ENCODE measurements around the gene FMN1. TPM values are rescaled to one million over a fixed set of nuclear protein-coding genes. Genes with fewer than 3 reads are reported as not detected.

Gene FMN1
- total and polyA plus RNA-seq, 2 of the 8 experiments (the other 6 are each of a cell fraction or from before 2014, with no cell fraction given): 0.27 to 3.7 TPM

DNA sequence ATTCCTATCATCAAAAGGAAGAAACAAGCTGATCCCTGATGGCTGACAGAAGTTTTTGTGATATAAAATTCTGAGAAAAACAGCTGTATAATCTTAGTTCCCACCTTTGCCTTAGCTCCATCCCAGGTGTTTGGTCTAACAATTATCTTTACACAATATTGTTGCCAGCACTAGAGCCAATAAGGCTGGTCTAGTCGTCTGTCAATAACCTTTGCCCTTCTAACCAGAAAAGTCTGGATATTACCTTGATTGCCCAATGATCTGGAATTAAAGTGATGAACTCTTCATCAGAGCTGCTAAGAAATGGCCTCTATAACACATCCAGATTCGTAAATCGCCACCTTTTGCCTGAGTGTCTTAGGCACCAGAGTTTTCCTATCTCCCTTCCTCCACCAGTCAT, 98.4 kb downstream of the FMN1 start (continued):
- no peak for TF ChIP-seq SRF (IDR thresholded peaks at IDR 0.05; ENCODE audit: low read depth, low read length)
- no peak for TF ChIP-seq BCL11A (IDR thresholded peaks at IDR 0.05; ENCODE audit: low read depth in 2 of 2, low read length in 2 of 2)
- TF ChIP-seq SIX5 (IDR thresholded peaks at IDR 0.05; ENCODE audit: low read depth, low read length): no peak
- no peak for TF ChIP-seq SAP30 (IDR thresholded peaks at IDR 0.05; ENCODE audit: insufficient read depth, insufficient replicate concordance, low read length)
- no peak for TF ChIP-seq TBP (IDR thresholded peaks at IDR 0.05; ENCODE audit: low read depth, low read length)
- TF ChIP-seq YY1 (IDR thresholded peaks at IDR 0.05; ENCODE audit: low read depth, low read length): no peak
